Stimulated activated CD8-positive, alpha-beta memory T cell treated with anti-CD3 and anti-CD28 coated beads, Interleukin-7, amount 100 ng/mL, for 1 hour (primary cell): Measurements from ENCODE around the gene ADGRG3.

ENCODE experiments used
- DNase-seq, 2 donors: peaks; one replicate each; pipeline ENCODE4 v3.0.0-alpha.2; 2020; ENCODE audit warnings: low read depth in 2 of 2

The ADGRG3 gene

DNA sequence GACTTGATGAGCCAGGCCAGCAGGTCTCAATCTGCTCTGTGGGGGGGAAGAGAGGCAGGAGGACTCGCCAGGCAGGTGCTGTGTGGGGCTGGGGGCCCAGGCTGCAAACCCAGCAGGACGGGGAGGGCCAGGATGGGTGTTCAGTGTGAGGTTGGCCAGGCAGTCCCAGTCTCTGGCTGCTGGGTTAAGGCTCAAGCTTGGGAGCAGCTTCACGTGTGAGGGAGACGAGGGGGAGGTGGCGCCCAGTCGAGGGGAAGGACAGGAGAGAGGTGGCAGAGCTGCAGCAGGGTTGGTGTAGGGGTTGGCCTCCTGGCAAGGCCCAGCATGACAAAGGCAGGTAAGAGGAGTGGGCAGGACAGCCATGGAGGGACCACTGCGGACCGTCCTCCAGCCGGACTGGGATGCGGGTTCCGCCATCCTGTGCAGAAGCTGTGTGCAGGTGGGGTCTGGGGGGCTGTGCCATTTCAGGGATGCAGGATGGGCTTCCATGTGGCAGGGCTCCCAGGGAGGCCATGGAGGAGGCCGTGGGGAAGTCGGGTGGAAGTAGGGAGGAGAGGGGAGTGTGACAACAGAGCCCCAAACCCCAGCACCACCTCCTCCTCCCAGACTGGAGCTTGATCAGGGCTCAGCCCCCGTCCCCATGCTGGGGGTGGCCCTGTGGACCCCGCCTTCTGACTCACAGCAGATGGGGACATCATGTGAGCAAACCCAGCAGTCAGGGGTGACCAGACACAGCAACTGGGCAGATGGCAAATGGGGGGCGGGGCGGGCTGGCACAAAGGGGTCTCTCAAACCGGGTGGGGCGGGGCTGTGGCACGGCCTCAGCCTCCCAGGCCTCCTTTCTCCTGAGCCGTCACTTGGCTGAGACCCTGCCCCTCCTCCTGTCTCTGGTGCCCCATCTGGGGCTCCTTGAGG, 36.9 kb upstream of the ADGRG3 start:
- no peak for DNase-seq

- DNase-seq = no peak
These were observed 35.5 kb upstream of the ADGRG3 start for GRCh38 chr16:57632568-57632967.

DNA sequence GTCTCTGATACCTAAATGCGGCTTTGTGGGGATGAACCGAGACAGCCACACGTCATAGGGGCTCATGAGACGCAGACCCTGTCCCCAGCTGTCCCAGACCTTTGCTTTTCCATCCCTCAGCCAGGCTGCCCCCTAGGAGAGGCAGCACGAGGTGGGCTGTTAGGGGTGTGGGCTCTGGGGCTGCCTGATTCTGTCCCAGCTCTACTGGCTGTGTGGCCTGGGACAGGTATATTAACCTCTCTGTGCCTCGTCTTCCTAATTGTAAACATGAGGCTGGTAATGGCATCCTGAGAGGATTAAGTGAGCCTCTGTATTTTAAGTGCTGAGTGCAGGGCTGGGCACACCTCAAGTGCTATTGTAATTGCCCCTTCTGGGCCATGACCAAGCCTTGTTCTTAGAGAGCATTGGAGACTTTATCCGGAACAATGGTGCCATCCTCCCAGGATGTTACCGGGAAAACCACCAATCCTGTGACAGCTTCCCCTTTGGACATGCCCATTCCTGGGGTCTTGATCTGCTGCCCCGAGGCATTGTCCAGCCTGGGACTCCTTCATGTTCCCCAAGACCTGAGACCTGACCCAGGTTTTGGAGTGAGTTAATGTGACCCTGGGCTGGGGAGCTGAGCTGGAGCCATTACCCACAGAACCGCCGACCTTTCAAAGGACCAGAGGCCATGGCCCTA, 34.6 kb upstream of the ADGRG3 start:
- no peak for DNase-seq

GRCh38 chr16:57634171-57634570, 33.9 kb upstream of the ADGRG3 start:
- no peak for DNase-seq

GRCh38 chr16:57635266-57636097, 32.6 kb upstream of the ADGRG3 start:
- no peak for DNase-seq

DNA sequence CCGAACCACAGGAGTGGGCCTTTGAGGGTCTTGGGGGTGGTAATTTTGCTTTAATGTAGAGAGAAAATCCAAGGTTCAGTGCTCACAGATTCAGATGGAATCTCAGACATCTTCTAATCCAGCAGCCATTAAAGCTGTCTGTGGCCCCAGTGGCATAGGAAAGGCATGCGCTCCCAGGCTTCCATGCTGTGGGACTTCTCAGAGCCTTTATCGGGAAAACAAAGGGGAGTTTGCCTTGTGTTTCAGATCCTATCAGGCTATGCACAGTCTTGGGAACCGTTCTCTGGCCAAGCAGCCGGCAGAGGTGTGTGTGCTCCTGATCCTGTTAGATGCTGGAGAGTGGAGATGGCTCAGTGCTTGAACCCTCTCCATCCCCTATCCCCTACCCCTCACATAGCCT, 31.9 kb upstream of the ADGRG3 start:
- no peak for DNase-seq

GRCh38 chr16:57637020-57637419, 31.1 kb upstream of the ADGRG3 start:
- DNase-seq = no peak

DNA sequence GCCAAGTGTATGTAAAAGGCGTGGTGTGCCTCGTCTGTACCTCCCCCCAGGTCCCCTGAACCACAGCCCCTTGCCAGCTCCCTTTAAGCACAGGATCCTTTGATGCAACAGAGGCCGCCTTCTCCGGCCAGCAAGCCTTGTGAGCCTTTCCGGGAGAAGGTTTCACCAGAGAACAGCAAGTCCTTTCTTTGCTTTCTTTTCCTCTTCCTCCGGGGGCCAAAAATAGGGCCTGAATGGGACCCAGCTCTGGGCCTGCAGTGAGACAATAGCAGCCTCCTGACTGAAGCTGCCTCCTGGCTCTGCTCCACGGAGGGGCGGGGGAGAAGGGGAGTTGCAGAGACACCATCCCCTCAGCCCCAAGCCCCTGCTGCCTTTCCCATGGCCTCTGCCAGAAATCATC, 30.7 kb upstream of the ADGRG3 start:
- DNase-seq = no peak

- no peak for DNase-seq
These were observed 30.1 kb upstream of the ADGRG3 start for GRCh38 chr16:57637965-57638364.

DNA sequence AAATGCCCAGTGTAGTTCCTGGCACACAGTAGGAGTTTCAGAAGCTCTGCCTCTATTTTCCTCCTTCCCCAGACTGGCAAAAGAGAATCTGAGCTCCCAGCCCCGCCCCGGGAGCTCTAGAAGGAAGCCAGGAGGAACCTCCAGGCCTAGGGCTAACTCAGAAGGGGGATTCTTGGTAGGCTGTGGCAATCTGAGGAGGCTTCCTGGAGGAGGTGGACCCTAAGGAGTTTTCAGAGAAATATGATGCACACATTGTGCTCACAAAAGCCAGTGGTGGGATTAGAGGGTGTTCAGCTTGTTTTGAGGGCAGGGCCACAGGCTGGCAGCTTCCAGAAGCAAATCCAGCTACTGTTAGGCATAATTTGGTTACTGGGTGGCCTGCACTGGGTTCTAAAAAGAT, 29.7 kb upstream of the ADGRG3 start:
- DNase-seq = no peak

DNA sequence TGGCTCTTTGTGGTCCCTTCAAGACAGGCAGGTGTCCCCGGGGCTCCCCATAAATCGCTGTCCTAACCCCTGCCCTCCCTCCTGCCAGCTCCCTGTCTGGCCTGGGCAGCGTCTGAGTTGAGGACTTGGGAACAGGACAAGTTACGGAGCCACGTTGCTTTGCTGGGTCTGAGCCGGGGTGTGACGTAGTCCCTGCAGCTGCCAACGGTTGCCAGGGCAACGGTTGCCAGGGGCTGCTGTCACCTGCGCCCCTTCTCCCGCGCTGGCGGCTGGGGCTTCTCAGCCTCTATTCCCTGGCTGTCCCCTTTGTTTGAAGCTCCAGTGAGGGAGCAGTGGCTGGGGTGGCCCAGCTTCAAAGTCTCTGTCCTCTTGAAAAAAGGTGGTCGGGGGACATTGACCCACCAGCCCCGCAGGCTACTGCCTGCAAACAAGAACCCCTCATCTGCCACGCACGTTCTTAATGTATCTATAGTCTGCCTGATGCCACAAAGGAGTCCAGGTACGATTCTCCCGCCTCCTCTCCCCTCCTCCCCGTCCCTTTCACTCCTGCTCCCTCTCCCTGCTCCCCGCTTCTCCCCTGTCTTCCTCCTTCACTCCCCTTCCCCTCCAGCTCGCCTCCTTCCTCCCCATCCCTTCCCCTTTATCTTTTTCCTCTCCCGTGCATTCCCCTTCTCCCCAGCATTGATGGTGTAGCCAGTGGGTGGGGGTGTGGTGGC, 28.8 kb upstream of the ADGRG3 start:
- DNase-seq = no peak

- DNase-seq = no peak
These were observed 27.9 kb upstream of the ADGRG3 start for GRCh38 chr16:57640185-57640584.

DNA sequence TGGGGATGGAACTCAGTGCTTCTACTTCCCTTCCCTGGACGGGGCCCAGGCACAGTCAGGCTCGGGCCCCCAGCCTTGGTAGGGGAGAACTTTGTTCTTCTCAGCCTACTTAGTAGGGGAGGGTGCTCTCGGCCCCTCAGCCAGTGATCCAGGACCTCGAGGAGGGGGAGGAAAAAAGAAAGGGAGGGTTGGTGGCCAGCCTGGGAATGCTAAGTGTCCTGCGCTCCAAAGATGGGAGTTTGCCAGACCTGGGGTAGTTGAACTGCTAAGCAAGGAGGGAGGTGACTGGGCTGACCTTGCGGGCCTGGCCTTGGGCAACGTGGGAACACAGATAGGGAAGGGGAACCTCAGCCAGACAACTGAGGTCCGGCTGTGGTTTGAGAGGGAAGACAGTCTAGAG, 27.5 kb upstream of the ADGRG3 start:
- no peak for DNase-seq

- no peak for DNase-seq
These were observed 25.7 kb upstream of the ADGRG3 start for GRCh38 chr16:57642160-57643135.

GRCh38 chr16:57643147-57643874, 24.8 kb upstream of the ADGRG3 start:
- DNase-seq = no peak

DNA sequence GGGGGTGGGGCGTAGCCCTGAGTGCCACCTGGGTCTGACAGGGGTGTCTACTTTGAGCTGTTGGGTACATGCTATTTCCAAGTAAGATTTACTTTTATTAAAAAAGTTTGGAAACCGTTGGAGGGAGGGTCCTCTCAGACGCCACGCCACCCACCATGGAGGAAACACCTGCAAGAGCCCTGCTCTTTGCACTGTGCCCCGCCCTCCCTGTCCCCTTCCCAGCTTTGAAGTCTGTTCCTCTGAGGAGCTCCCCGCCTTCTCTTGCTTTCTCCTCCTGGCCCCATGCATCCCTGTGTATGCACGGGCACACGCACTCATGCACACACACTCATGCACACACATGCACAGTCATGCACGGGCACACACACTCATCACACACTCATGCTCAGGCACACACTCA, 24.2 kb upstream of the ADGRG3 start:
- DNase-seq = no peak

GRCh38 chr16:57644383-57645014, 23.6 kb upstream of the ADGRG3 start:
- no peak for DNase-seq

DNA sequence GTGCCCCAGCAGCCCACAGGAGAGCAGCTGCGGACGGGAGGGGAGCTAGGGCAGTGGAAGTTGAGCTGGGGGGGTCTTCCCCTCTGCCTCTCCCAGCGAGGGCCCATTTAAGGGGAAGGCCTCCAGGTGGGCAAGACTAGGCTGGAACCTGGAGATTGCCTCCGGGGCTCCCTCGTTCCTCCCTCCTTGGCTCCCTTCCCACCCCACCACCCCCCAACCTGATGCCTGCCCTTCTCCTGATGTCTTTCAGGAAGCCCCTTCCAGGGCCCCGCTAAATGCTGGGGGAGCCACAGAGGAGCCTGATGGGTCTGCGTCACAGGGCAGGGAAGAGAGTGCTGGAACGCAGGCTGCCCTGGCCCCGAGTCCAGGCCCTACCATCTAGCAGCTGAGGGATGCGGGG, 22.9 kb upstream of the ADGRG3 start:
- DNase-seq = no peak

DNA sequence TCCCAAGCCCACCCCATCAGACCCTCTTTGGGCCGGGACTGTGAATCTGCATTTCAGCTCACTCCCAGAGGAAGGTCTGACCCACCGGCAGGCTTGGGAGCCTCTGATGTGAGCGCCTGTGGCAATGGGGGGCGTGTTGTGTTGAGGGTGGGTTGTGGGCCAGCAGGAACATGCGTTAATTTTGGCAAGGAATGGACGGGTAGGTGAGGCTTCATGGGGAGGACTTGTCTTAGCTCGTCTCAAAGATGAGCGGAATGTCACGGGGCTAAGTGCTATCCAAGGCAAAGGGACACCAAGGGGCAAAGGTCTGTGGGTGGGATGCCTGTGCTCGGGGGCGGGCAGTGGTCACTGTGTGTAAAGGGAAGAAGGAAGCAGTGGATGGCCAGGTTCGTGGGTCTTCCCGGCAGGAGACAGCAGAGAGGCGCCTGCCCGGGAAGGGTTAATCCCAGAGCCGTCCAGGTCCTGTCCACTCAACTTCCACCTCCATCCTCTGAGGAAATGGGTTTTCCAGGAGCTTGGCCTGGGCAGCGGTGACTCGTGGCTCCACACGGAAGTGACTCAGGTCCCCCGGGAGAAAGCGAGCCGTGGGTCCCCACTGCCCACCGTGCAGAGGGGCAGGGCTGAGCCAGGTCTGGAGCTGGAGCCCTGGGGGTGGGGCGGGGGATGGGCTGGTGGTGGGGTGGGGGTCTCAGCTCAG, 22.3 kb upstream of the ADGRG3 start:
- DNase-seq = no peak
